CMK (cell line): ENCODE results near the gene PIKFYVE.
"Not testable (repeated sequence)": the region's sequence is repeated elsewhere in the genome, so short reads cannot be mapped to it uniquely, and the experiment has no call there.

ENCODE experiments used
- DNase-seq: peaks from one replicate; pipeline ENCODE4 v3.0.0-alpha.2; 2010; ENCODE audit warnings: low read depth

PIKFYVE gene

DNA sequence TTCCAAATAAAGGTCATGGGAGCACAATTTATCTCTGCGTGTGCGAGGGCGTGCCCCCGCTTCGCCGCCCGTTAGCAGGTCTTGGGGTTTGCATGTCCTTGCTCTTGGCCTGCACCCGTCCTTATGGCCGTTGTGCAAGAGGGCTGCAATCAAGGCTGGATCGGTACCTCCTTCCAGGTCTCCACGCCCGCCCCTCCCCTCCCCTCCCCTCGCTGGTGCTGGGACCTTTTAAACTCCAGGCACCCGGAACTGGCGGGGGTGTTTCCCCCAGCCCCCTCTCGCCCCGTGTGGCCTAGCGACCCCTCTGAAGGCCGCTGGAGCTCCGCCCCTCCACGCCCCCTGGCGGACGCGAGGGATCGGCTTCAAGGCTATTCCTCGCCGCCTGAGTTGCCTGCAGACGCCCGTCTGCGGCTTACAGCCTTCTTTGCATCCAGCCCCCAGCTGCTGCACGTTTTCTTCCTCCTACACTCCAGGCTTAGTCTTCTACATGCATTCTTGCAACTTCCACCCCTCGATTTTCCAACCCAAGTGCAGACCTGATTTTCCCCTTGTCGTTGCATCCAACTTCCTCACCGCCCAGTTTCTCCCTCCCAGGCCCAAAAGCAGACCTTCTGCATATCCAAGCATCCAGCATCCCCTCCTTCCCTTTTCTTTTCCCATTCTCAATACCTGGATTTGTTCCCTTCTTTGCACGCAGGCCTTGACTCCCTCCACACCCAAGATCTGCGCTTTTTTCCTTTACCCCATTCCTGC lies 11.8 kb upstream of the PIKFYVE start:
- peak; percentile 80 for DNase-seq

- DNase-seq = peak; percentile 74
These were observed 11.0 kb upstream of the PIKFYVE start, which contains the start of gene IDH1 for GRCh38 chr2:208254871-208255556. IDH1 (minus strand) TSS chr2:208255071; CDS start chr2:208251551, 3,520 bp downstream.

GRCh38 chr2:208255557-208256106 lies 10.4 kb upstream of the PIKFYVE start:
- DNase-seq = no peak

GRCh38 chr2:208256192-208256782 lies 9.8 kb upstream of the PIKFYVE start:
- DNase-seq = no peak

DNA sequence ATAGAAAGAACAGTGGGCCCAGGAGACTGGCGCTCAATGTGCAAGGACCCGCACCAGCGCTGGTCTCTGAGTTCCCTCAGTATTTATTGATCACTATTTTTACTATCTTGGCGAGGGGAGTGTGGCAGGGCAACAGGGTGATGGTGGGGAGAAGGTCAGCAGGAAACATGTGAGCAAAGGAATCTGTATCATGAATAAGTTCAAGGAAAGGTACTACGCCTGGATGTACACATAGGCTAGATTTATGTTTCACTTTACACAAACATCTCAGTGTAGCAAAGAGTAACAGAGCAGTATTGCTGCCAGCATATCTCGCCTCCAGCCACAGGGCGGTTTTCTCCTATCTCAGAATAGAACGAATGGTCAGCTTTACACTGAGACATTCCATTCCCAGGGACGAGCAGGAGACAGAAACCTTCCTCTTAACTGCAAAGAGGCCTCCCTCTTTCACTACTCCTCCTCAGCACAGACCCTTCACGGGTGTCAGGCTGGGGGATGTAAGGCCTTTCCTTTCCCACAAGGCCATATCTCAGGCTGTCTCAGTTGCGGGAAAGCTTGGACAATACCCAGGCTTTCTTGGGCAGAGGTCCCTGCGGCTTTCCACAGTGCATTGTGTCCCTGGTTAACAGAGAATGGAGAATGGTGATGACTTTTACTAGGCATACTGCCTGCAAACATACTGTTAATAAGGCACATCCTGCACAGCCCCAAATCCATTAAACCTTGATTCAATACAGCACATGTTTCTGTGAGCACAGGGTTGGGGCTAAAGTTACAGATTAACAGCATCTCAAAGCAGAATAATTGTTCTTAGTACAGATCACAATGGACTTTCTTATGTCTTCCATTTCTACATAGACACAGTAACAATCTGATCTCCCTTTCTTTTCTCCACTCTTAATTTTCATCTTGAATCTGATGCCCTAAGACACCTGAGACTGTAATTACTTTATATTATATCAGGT lies 8.9 kb upstream of the PIKFYVE start:
- DNase-seq = not testable (repeated sequence)

DNA sequence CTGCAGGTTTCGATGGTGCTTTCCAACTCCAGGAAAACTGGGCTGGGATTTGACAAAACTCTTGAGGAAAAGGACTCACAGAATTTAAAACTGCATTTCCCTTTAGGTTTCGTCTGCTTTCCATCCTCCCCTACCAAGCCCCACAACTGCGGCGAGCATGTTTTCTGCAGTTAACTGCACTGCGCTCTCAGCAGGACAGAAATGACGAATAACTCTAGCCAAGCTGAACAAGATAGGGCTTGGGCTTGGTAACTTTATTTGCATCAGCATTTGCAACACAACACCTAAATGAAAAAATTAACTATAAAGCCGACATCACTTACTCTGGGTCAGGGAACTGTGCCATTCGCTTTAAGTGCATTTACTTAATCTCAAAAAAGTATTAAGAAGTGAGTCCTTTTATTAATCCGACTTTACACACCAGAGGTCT lies 669 bp upstream of the PIKFYVE start:
- DNase-seq = no peak

GRCh38 chr2:208266553-208266893 lies 468 bp downstream of the PIKFYVE start:
- no peak for DNase-seq

- no peak for DNase-seq
These were observed 881 bp downstream of the PIKFYVE start for GRCh38 chr2:208266936-208267335.

DNA sequence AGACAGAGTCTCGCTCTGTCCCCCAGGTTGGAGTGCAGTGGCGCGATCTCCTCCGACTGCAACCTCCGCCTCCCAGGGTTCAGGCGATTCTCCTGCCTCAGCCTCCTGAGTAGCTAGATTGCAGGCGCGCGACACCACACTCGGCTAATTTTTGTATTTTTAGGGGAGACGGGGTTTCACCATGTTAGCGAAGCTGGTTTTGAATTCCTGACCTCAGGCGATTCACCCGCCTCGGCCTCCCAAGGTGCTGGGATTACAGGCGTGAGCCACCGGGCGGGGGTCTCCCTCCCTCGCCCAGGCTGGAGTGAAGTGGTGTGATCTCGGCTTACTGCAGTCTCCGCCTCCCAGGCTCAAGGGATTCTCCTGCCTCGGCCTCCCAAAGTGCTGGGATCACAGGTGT lies 1.5 kb downstream of the PIKFYVE start:
- DNase-seq = not testable (repeated sequence)

- no peak for DNase-seq
These were observed 2.3 kb downstream of the PIKFYVE start for GRCh38 chr2:208268156-208268952.

DNA sequence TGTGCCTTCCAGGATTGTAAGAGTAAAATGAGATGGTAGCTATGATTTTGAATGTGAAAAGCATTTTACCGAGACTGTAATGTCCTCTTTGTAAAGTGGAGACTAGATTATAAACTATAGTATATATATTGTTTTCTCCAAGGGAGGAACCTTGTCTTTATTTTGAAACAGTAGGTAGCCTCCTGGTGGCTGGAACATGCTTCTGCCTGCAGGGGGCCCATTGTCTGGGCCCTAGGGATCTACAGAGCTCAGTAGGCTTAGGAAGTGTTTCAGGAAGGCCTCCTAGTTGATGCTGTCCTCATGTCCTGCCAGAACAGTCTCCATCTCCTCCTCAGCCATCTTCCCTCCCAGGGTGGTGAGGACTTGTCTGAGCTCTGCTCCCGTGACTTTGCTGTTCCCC lies 3.0 kb downstream of the PIKFYVE start:
- no peak for DNase-seq

- DNase-seq = no peak
These were observed 8.7 kb downstream of the PIKFYVE start for GRCh38 chr2:208274748-208275147.

GRCh38 chr2:208278549-208278948 lies 12.5 kb downstream of the PIKFYVE start:
- no peak for DNase-seq

GRCh38 chr2:208279236-208279635 lies 13.2 kb downstream of the PIKFYVE start:
- DNase-seq = no peak

DNA sequence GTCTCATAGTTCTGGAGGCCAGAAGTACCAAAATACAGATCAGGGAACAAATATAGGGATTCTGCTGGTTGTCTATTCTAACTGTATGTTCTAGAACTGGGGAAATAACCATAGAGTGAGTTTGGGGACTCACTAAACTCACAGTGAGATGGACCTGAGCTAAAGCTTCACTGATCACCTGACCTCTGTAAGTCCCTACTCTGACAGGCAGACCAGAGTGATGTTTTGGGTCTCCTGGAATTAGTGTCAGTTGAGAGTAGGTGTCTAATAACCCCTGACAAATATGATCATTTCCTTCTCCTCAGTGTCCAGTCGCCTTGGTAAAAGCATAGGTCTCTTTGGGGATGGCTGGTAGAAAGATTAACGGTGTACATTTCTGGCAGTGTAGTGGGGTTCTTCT lies 14.2 kb downstream of the PIKFYVE start:
- no peak for DNase-seq

- DNase-seq = no peak
These were observed 14.9 kb downstream of the PIKFYVE start for GRCh38 chr2:208280933-208281332.

- DNase-seq = no peak
These were observed 19.8 kb downstream of the PIKFYVE start for GRCh38 chr2:208285853-208286252.

DNA sequence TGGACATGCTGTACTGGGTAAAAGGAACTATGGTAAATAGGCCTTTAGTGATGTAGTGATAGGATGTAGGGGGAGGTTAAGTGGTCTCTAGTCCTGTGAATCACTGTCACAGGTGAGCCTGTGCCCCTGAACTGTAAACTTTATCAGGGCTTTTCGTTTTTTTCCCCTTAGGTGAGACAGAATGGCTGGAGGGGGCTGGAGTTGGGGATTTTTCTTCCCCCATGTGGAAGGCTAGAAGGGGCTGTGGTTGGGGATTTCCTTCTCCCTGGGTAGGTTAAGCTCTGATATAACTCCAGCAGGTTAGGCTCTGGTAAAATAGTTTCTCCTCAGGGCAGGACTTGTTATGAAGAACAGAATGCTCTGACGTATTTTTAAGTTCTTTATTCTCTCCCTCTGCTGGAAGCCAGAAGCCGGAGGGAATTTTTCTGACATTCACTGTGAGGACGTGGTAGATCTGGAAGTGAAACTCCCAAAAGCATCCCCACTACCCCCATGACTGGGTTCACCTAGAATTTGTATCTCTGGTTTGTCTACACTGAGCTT lies 28.5 kb downstream of the PIKFYVE start:
- no peak for DNase-seq

GRCh38 chr2:208295834-208296233 lies 29.8 kb downstream of the PIKFYVE start:
- no peak for DNase-seq

- DNase-seq = no peak
These were observed 30.6 kb downstream of the PIKFYVE start for GRCh38 chr2:208296610-208297009.

DNA sequence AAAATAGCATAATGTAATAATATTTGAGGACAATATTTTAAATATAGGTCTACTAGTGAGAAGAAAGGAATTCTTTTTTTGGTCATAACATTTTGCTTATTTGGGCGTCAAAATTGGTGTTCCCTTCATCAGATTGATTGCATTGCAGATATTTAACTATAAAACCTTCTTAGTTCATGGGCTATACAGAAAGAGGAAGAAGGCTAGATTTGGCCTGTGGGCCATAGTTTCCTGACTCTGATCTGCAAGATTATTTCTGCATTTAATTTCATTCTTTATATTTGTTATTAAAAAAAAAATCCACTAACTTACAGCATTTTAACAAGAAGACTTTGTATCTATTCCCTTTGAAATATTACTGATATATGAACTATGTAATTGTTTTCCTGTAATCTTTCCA lies 31.9 kb downstream of the PIKFYVE start:
- DNase-seq = no peak
